GM12878 (cell line): ENCODE results near the gene SWT1.

Experiments used
- ATF3 ChIP-seq: IDR thresholded peaks from 2 replicates; pipeline ENCODE4 v1.6.1; 2011; ENCODE audit warnings: low read depth, mild to moderate bottlenecking, low read length, moderate library complexity, borderline replicate concordance; ENCODE audit errors: extremely low read depth
- BMI1 ChIP-seq: fragments of 450-650 bp; IDR thresholded peaks from 2 replicates; pipeline ENCODE4 v1.6.1; 2016; ENCODE audit warnings: mild to moderate bottlenecking, moderate library complexity, borderline replicate concordance
- CTCF ChIP-seq, 3 experiments: IDR thresholded peaks in 2 of 3; conservative IDR thresholded peaks in 1 of 3; 2 replicates each; pipeline ENCODE4 v1.5.1; 2011; ENCODE audit warnings: low read depth in 3 of 3, low read length in 3 of 3, mild to moderate bottlenecking in 3 of 3, control low read depth in 2 of 3, moderate library complexity in 2 of 3, inconsistent platforms in 1 of 3, mixed read lengths in 1 of 3; ENCODE audit not compliant: control insufficient read depth in 2 of 3, insufficient read depth in 1 of 3; ENCODE audit errors: extremely low read depth in 1 of 3
- CUX1 ChIP-seq: IDR thresholded peaks from 2 replicates; pipeline ENCODE4 v1.6.1; 2012; ENCODE audit warnings: improper control_type of control experiment, low read depth, low read length; ENCODE audit not compliant: insufficient replicate concordance
- DPF2 ChIP-seq: fragments of 450-650 bp; IDR thresholded peaks from 2 replicates; pipeline ENCODE4 v1.6.1; 2017; ENCODE audit warnings: mild to moderate bottlenecking
- GATAD2B ChIP-seq: fragments of 450-650 bp; conservative IDR thresholded peaks from 2 replicates; pipeline ENCODE4 v1.6.1; 2017; ENCODE audit warnings: low read depth, mild to moderate bottlenecking, moderate library complexity
- NKRF ChIP-seq: fragments of 450-650 bp; conservative IDR thresholded peaks from 2 replicates; pipeline ENCODE4 v1.6.1; 2017; ENCODE audit warnings: mild to moderate bottlenecking, moderate library complexity
- RCOR1 ChIP-seq: conservative IDR thresholded peaks from 2 replicates; pipeline ENCODE4 v1.6.1; 2012; ENCODE audit warnings: low read depth, low read length, improper control_type of control experiment
- REST ChIP-seq: IDR thresholded peaks from 2 replicates; pipeline ENCODE4 v1.6.1; 2012; ENCODE audit warnings: mild to moderate bottlenecking, low read depth, low read length
- SPI1 ChIP-seq: IDR thresholded peaks from 2 replicates; pipeline ENCODE4 v1.6.1; 2011; ENCODE audit warnings: low read depth, mild to moderate bottlenecking, low read length, moderate library complexity, borderline replicate concordance; ENCODE audit not compliant: insufficient read depth
- TBL1XR1 ChIP-seq: IDR thresholded peaks from 2 replicates; pipeline ENCODE4 v1.6.1; 2012; ENCODE audit warnings: low read depth, low read length, improper control_type of control experiment
- USF2 ChIP-seq: IDR thresholded peaks from 2 replicates; pipeline ENCODE4 v1.6.1; 2011; ENCODE audit warnings: low read depth, low read length, improper control_type of control experiment, borderline replicate concordance
- ZNF217 ChIP-seq: fragments of 450-650 bp; IDR thresholded peaks from 2 replicates; pipeline ENCODE4 v1.6.1; 2017; ENCODE audit warnings: antibody characterized with exemption, mild to moderate bottlenecking
- ZNF24 ChIP-seq: fragments of 450-650 bp; IDR thresholded peaks from 2 replicates; pipeline ENCODE4 v1.6.1; 2017; ENCODE audit warnings: antibody characterized with exemption, mild to moderate bottlenecking

GRCh38 chr1:185244015-185244747 lies 87.2 kb downstream of the SWT1 start:
- TF ChIP-seq CTCF (IDR thresholded peaks at IDR 0.05 in 2 of 3, conservative IDR thresholded peaks at IDR 0.05 in 1 of 3; ENCODE audit: control insufficient read depth in 2 of 3, extremely low read depth in 1 of 3, insufficient read depth in 1 of 3, low read depth in 3 of 3, low read length in 3 of 3) = no peak
- no peak for TF ChIP-seq DPF2
- TF ChIP-seq USF2 = no peak
- TF ChIP-seq BMI1 = no peak
- no peak for TF ChIP-seq NKRF
- no peak for TF ChIP-seq SPI1
- no peak for TF ChIP-seq GATAD2B
- no peak for TF ChIP-seq TBL1XR1
- no peak for TF ChIP-seq ZNF217
- TF ChIP-seq ZNF24 = no peak
- TF ChIP-seq RCOR1 = no peak
- TF ChIP-seq ATF3 = no peak
- no peak for TF ChIP-seq REST
- TF ChIP-seq CUX1 = no peak
